H7 (cell line): ENCODE results near the gene XBP1. TPM values are rescaled to one million over a fixed set of nuclear protein-coding genes. Genes with fewer than 3 reads are reported as not detected.
"Not testable (repeated sequence)": the region's sequence is repeated elsewhere in the genome, so short reads cannot be mapped to it uniquely, and the experiment has no call there.

Experiments
- DNase-seq: peaks from one replicate; pipeline ENCODE4 v3.0.0; 2012
- H3K27me3 ChIP-seq: 2 replicates; pipeline ENCODE4 v1.6.0; 2011; ENCODE audit warnings: mild to moderate bottlenecking, low read length; ENCODE audit not compliant: control insufficient read depth, insufficient read depth
- H3K36me3 ChIP-seq: replicated peaks from 2 replicates; pipeline ENCODE4 v1.5.1; 2011; ENCODE audit warnings: low read length; ENCODE audit not compliant: control insufficient read depth, insufficient read depth
- H3K4me3 ChIP-seq: 2 replicates; pipeline ENCODE4 v1.5.1; 2011; ENCODE audit warnings: low read depth, mild to moderate bottlenecking, control low read depth, low read length, moderate library complexity; ENCODE audit not compliant: insufficient read depth
- total RNA-seq: library from RNA; depleted of rRNA; stranded (reverse); fragments of >200 nt; shearing (Covaris generic); gene quantifications from 2 replicates; pipeline ENCODE4 v1.2.3, GENCODE V29; 2014

Gene XBP1
- total RNA-seq, 1 experiment from 2014 or later: 146 TPM

DNA sequence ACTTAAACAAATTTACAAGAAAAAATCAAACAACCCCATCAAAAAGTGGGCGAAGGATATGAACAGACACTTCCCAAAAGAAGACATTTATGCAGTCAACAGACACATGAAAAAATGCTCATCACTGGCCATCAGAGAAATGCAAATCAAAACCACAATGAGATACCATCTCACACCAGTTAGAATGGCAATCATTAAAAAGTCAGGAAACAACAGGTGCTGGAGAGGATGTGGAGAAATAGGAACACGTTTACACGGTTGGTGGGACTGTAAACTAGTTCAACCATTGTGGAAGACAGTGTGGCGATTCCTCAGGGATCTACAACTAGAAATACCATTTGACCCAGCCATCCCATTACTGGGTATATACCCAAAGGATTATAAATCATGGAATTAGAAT, 26.1 kb upstream of the XBP1 start:
- not testable (repeated sequence) for H3K36me3 ChIP-seq, DNase-seq, H3K27me3 ChIP-seq

DNA sequence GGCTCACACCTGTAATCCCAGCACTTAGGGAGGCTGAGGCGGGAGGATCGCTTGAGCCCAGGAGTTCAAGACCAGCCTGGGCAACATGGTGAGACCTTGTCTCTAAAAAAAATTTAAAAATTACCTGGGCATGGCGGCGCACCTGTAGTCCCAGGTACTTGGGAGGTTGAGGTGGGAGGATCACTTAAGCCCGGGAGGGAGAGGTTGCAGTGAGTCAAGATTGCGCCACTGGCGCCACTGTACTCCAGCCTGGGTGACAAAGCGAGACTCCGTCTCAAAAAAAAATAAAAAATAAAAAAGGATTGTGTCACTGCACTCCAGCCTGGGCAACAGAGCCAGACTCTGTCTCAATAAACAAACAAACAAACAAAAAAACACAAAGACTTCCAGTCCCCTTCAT, 24.1 kb upstream of the XBP1 start:
- not testable (repeated sequence) for H3K27me3 ChIP-seq, H3K36me3 ChIP-seq, H3K4me3 ChIP-seq, DNase-seq

More for the DNA sequence above, 26.1 kb upstream of the XBP1 start:
- not testable (repeated sequence) for H3K4me3 ChIP-seq

DNA sequence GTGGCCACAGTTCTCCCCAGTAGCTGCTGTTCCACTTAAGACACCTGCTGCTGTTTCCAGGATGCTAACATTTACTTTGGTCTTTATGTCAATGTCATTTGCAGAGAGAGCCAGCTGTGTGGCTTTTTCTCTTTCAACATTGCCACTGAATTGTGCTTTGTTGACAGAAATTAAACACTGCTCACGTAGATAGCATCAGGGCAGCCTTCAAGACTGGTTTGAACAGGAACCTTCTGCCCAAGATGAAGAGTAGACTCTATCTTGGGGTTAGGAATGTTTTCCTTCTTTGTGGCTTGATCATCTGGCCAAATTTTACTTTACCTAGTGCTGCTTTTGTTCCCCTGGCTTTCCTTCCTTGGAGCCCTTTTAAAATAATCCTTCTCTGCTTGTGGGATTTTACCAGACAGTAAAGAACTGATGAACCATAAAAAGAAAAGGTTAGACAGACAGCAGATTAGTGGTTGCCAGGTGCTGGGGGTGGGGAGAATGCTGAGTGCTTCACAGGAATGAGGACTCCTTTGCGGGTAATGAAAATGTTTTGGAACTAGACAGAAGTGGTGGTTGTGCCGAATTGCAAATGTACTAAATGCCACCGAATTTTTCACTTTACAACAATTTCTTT, 22.7 kb upstream of the XBP1 start:
- Histone ChIP-seq H3K27me3 (no peaks in the 10 kb centered on the region), H3K36me3 (no peaks in the 10 kb centered on the region), H3K4me3 (no peak overlapping the region)
- DNase-seq: no peak

DNA sequence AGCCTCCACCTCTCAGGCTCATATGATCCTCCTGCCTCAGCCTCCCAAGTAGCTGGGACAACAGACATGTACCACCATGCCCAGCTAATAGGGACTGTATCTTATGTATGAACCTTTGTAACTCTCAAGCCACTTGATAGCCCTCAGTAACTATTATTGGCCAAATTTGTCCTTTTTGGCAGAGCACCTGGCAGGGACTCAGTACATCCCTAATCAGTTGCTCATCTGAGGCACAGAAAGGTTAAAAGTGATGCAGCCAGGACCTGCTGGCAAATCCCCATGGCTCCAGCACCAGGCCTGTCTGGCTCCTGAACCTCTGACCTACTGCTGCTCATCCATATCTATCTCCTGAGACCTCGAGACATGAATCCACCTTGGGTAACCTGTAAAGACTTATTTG, 21.1 kb upstream of the XBP1 start:
- Histone ChIP-seq H3K4me3 (no peak overlapping the region), H3K36me3 (no peaks in the 10 kb centered on the region)

DNA sequence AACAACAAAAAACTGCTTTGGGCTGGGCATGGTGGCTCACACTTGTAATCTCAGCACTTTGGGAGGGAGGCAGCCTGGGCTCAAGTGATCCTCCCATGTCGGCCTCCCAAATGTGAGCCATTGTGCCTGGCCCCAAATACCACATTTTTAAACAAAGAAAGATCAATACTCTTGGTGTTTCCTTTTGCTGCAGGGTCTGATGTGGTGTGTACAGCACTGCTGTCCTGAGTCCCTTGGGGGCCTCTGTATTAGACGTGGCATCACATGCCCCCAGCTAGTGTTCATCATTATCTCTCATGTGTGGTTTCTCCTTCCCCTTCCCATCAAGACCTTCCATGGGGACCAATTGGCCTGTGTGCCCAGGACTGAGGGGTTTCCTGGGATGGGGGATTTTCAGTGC, 20.5 kb upstream of the XBP1 start:
- no peak for DNase-seq
- Histone ChIP-seq H3K36me3 (no peaks in the 10 kb centered on the region), H3K27me3 (no peaks in the 10 kb centered on the region), H3K4me3 (no peak overlapping the region)

More for the DNA sequence above, 21.1 kb upstream of the XBP1 start:
- no peaks in the 10 kb centered on the region for H3K27me3 ChIP-seq
- DNase-seq: no peak

DNA sequence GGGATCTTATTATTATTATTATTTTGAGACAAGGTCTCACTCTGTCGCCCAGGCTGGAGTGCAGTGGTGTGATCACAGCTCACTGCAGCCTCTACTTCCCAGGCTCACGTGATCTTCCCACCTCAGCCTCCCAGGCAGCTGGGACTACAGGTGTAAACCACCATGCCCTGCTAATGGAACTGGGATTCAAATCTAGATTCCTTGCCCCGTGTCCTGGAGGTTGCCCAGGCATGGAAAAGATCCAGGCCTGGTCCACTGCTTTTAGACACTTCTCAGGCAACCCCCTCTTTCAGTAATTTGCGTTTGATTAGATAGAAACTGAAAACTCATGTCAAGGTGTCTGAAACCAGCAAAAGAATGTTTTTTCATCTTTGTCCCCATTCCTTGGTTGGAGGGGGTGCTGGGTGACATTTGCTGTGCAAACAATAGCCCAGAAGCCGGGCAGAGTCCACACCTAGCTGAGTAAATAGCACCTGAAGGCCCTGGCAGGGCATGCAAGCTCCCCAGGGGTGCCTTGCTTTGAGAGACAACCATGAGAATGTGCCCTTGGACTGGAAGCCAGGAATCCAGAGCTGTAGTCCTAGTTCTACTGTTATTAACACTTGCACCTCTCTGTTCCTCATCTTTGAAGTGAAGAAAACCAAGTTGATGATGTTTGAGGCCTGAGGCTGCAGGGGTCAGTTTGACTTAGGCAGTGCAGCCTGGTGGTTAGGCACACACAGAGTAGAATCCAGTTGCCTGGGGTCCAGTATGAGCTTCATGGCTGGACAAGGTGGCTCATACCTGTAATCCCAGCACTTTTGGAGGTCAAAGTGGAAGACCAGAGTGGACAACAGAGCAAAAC, 19.1 kb upstream of the XBP1 start:
- Histone ChIP-seq H3K36me3 (no peaks in the 10 kb centered on the region), H3K4me3 (no peak overlapping the region), H3K27me3 (no peaks in the 10 kb centered on the region)
- DNase-seq: no peak

DNA sequence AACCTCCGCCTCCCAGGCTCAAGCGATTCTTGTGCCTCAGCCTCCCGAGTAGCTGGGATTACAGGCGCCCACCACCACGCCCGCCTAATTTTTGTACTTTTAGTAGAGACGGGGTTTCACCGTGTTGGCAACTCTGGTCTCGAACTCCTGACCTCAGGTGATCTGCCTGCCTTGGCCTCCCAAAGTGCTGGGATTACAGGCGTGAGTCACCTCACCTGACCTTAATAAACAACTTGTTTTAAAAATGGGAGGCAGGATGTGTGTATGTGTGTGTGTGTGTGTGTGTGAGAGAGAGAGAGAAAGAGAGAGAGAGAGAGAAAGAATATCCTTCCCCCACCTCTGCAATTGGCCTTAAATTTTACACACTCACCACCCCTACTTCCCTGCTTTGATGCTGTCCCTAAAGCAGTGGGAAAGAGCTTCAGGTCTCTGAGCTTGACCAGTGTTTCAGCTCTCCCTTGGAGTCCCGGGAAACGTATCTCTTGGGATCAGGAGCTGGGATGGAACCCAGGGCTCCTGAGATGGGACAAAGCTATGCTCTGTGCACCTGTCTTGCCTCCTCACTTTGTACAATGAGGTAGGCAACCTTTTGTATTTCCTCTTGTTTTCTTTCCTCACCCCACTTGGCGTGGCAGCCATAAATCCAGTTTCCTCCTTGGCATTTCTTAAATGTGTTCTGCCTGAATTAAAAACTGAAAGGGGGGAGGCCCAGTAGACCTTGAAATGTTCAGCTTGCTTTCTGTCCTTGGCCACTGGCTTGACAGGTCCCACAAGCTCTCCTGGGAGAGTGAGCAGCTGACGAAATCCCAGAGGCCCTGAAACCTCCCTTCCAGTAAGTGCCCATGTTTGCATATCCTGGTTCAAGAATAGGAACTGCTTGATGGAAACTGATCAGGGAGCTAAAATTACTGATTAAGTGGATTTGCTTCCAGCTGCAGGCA, 17.8 kb upstream of the XBP1 start:
- DNase-seq: no peak
- H3K27me3 ChIP-seq: no peaks in the 10 kb centered on the region
- H3K36me3 ChIP-seq: no peaks in the 10 kb centered on the region

DNA sequence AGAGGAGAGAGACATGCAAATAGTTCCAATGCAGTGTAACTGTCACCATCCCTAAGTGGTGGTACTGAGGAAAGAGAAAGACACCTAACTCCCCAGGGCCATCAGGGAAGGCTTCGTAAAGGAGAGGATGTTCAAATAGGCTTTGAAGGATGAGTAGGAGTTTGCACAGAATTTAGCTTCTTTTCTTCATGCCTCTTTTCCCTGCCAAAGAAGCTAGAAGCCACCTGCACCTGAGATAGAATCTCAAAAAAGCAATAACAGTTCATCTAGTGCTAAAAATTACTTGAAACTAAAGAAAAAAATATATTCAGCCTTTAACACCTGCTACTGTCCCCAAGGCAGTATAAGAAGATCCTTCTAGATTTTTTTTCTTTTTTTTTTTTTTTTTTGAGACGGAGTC, 16.7 kb upstream of the XBP1 start:
- DNase-seq: no peak

More for the DNA sequence above, 17.8 kb upstream of the XBP1 start:
- H3K4me3 ChIP-seq: no peak overlapping the region

DNA sequence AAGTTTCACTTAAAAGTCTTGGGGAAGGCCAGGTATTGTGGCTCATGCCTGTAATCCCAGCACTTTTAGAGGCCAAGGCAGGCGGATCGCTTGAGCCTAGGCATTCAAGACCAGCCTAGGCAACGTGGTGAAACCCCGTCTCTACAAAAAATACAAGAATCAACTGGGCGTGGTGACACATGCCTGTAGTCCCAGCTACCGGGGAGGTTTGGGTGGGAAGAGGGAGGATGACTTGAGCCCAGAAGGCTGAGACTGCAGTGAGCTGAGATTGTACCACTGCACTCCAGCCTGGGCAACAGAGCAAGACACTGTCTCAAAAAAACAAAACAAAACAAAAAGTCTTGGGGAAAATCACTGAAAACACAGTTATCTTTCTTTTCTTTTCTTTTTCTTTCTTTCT, 15.4 kb upstream of the XBP1 start:
- no peaks in the 10 kb centered on the region for H3K27me3 ChIP-seq
- DNase-seq: no peak
- no peaks in the 10 kb centered on the region for H3K36me3 ChIP-seq
- no peak overlapping the region for H3K4me3 ChIP-seq

More for the DNA sequence above, 16.7 kb upstream of the XBP1 start:
- H3K36me3 ChIP-seq: no peaks in the 10 kb centered on the region
- H3K27me3 ChIP-seq: no peaks in the 10 kb centered on the region
- H3K4me3 ChIP-seq: no peak overlapping the region

DNA sequence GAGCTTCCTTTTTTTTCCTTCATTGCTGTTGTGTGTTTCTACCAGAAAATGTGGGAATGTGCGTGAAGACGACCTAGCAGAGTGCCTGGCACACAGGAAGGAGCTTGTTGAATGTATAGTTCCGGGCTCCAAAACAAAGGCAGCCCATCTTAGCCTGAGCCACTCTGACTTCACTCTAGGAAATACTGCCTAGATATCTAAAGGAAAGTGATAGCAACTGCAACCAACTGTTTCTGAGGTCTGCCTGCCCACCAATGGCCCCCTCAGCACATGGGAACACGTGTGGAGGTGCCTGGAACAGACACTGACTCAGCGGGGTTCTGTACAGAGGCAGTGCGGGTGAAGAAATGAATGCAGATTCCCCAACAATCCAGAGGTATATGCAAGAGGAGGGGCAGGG, 14.7 kb upstream of the XBP1 start:
- Histone ChIP-seq H3K36me3 (no peaks in the 10 kb centered on the region), H3K4me3 (no peak overlapping the region), H3K27me3 (no peaks in the 10 kb centered on the region)
- DNase-seq: no peak

DNA sequence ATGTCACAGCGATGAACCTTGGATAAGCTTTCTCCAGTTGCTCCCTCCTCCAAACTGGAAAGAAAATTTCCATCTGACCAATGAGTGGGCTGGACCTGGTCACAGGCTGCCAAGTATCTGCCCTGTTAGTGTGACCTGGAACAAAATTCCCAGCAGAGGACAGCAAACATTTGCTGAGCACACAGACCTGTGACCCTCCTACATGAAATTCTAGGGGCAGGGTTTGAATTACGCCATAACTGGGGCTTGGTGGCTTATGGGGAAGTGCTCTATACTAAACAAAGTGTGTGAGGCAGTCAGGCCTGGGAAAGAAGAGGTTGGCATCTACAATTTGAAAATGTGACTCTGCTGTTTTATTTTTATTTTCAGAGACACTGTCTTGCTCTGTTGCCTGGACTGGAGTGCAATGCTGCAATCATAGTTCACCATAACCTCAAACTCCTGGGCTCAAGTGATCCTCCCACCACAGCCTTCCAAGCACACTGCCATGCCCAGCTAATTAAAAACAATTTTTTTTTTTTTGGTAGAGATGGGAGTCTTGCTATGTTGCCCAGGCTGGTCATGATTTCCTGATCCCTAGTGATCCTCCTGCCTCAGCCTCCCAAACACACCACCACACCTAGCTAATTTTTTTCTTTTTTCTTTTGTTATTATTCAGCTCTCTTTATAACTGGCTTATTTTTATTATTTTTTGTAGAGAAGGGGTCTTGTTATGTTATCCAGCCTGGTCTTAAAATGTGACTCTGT, 13.6 kb upstream of the XBP1 start:
- no peak for DNase-seq
- Histone ChIP-seq H3K4me3 (no peak overlapping the region), H3K27me3 (no peaks in the 10 kb centered on the region), H3K36me3 (no peaks in the 10 kb centered on the region; the same call in 1 of the 2 replicates)

DNA sequence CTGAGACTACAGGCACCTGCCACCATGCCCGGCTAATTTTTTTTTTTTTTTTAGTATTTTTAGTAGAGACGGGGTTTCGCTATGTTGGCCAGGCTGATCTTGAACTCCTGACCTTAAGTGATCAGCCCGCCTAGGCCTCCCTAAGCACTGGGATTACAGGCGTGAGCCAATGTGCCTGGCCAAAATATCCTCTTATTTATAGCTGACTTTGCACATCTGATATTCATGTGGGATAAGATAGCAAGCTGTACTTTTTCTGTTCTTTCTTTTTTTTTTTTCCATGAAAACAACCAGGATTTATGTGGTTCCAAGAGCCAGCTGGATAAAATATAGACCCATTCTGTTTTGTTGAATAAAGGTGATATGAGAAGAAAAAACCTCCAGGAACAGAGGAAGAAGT, 12.1 kb upstream of the XBP1 start:
- no peaks in the 10 kb centered on the region for H3K27me3 ChIP-seq
- H3K4me3 ChIP-seq: no peak overlapping the region
- no peaks in the 10 kb centered on the region; the same call in 1 of the 2 replicates for H3K36me3 ChIP-seq
- DNase-seq: no peak

DNA sequence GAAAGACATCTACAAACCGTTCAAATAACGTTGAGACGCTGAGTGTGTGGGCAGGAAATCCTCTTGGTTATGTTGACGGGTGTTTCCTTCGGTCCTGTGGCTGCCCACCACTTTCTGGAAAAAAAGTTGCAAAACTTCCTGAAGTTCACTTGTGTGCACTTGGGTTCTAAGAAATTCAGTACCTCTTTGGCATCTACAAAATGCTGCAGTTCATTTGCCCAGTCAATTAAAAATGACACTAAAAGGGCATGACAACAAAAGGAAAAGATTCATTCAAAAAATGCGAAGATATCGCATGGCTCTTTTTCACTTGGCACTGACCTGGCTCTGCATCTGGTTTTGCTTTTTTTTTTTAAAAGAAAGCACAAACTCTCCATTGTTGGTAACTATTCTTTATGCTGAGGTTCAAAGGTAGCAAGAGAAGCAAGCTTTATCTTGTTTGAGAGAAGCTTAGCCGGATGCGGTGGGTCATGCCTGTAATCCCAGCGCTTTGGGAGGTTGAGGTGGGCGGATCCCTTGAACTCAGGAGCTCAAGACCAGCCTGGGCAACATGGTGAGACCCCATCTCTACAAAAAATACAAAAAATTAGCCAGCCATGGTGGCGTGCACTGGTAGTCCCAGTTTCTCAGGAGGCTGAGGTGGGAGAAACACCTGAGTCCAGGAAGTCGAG, 10.6 kb upstream of the XBP1 start:
- Histone ChIP-seq H3K27me3 (no peaks in the 10 kb centered on the region), H3K4me3 (no peak overlapping the region), H3K36me3 (no peaks in the 10 kb centered on the region; the same call in 1 of the 2 replicates)

More for the DNA sequence above, 10.6 kb upstream of the XBP1 start:
- no peak for DNase-seq
